Measurements from ENCODE around the gene IGFBP2. TPM values are rescaled to one million over a fixed set of nuclear protein-coding genes. Genes with fewer than 3 reads are reported as not detected.

IGFBP2 gene
- total RNA-seq, 1 experiment from 2014 or later = 54.8 TPM

GRCh38 chr2:216637472-216637871 lies 4.3 kb downstream of the IGFBP2 start:
- H3K9me3 ChIP-seq (ENCODE audit: control insufficient read depth, insufficient read depth, low read depth, low read length) = no peaks in the 10 kb centered on the region
- H3K4me1 ChIP-seq (ENCODE audit: control insufficient read depth, insufficient read depth, low read length) = peaks cover 13% of the 10 kb centered on the region
- TF ChIP-seq SIN3A (IDR thresholded peaks at IDR 0.05; ENCODE audit: borderline replicate concordance, insufficient read depth, low read depth, low read length) = no peak
- TF ChIP-seq REST (IDR thresholded peaks at IDR 0.05; ENCODE audit: insufficient read depth in 1 of 2, low read depth in 2 of 2, low read length in 1 of 2) = no peak
- TF ChIP-seq TCF7L2 (IDR thresholded peaks at IDR 0.05; ENCODE audit: low read depth, low read length) = no peak
- TF ChIP-seq POLR2AphosphoS5 (IDR thresholded peaks at IDR 0.05; ENCODE audit: low read depth, low read length) = no peak
- TF ChIP-seq CTCF (IDR thresholded peaks at IDR 0.05) = no peak
- POLR2A ChIA-PET = no interaction called here
- BruUV-seq (replicated peaks) = no TSS peak
- peaks cover 4% of the 10 kb centered on the region; the same call in 1 of the 2 replicates for H3K27me3 ChIP-seq (ENCODE audit: control insufficient read depth, insufficient read depth, low read length)
- no peaks in the 10 kb centered on the region; the same call in 1 of the 2 replicates for H3K36me3 ChIP-seq (ENCODE audit: control insufficient read depth, insufficient read depth, low read length)
- CTCF ChIA-PET = no interaction called here
- in situ Hi-C loops (cut with HindIII; ENCODE audit: low pct_unique_long_range_greater_than_20kb, low sequenced_read_pairs) = no loop called here
- no peak overlapping the region for H3K27ac ChIP-seq (ENCODE audit: low read length)
- ATAC-seq = no peak
- H3K4me3 ChIP-seq (ENCODE audit: low read depth in 2 of 2, low read length in 2 of 2) = no peak overlapping the region
- intact Hi-C loops (cut with micrococcal nuclease; ENCODE audit: unreplicated experiment) = no loop called here
- no peak for DNase-seq (ENCODE audit: low read depth, low spot score)

GRCh38 chr2:216643986-216644659 lies 10.9 kb downstream of the IGFBP2 start:
- Histone ChIP-seq H3K27me3 (ENCODE audit: control insufficient read depth, insufficient read depth, low read length) (no peaks in the 10 kb centered on the region), H3K27ac (ENCODE audit: low read length) (no peak overlapping the region), H3K9me3 (ENCODE audit: control insufficient read depth, insufficient read depth, low read depth, low read length) (no peaks in the 10 kb centered on the region), H3K4me1 (ENCODE audit: control insufficient read depth, insufficient read depth, low read length) (no peaks in the 10 kb centered on the region), H3K36me3 (ENCODE audit: control insufficient read depth, insufficient read depth, low read length) (no peaks in the 10 kb centered on the region), H3K4me3 (ENCODE audit: low read depth in 2 of 2, low read length in 2 of 2) (no peak overlapping the region)
- POLR2A ChIA-PET = no interaction called here
- no peak for ATAC-seq
- in situ Hi-C loops (cut with HindIII; ENCODE audit: low pct_unique_long_range_greater_than_20kb, low sequenced_read_pairs) (no loop called here), intact Hi-C loops (cut with micrococcal nuclease; ENCODE audit: unreplicated experiment) (no loop called here)
- BruUV-seq (replicated peaks) = no TSS peak
- TF ChIP-seq SIN3A (IDR thresholded peaks at IDR 0.05; ENCODE audit: borderline replicate concordance, insufficient read depth, low read depth, low read length) = no peak
- no peak for TF ChIP-seq TCF7L2 (IDR thresholded peaks at IDR 0.05; ENCODE audit: low read depth, low read length)
- TF ChIP-seq CTCF (IDR thresholded peaks at IDR 0.05) = no peak
- TF ChIP-seq POLR2AphosphoS5 (IDR thresholded peaks at IDR 0.05; ENCODE audit: low read depth, low read length) = no peak
- TF ChIP-seq REST (IDR thresholded peaks at IDR 0.05; ENCODE audit: insufficient read depth in 1 of 2, low read depth in 2 of 2, low read length in 1 of 2) = no peak
- CTCF ChIA-PET = no interaction called here
- DNase-seq (ENCODE audit: low read depth, low spot score) = no peak
